Astrocyte (in vitro differentiated cells and primary cell): ENCODE results near the gene TNFRSF18. TPM values are rescaled to one million over a fixed set of nuclear protein-coding genes. Genes with fewer than 3 reads are reported as not detected.

Experiments used
- DNase-seq: peaks from one replicate; pipeline ENCODE4 v3.0.0-alpha.2; 2010; ENCODE audit warnings: low read depth
- FAIRE-seq: peaks from 2 replicates; lab custom pipeline; 2011; peaks lifted over from hg19 to GRCh38; lab: Jason Lieb, UNC
- H2AFZ ChIP-seq: 2 replicates; pipeline ENCODE4 v1.6.0; 2012; ENCODE audit warnings: low read depth, low read length, inconsistent platforms
- H3K27ac ChIP-seq: 2 replicates; pipeline ENCODE4 v1.5.1; 2011; ENCODE audit warnings: low read depth, low read length, inconsistent platforms
- H3K27me3 ChIP-seq: 2 replicates; pipeline ENCODE4 v1.6.0; 2011; ENCODE audit warnings: low read length, inconsistent platforms; ENCODE audit not compliant: insufficient read depth
- H3K36me3 ChIP-seq: 2 replicates; pipeline ENCODE4 v1.5.1; 2011; ENCODE audit warnings: low read length, inconsistent platforms; ENCODE audit not compliant: insufficient read depth
- H3K4me1 ChIP-seq: 2 replicates; pipeline ENCODE4 v1.5.1; 2011; ENCODE audit warnings: low read length, inconsistent platforms; ENCODE audit not compliant: insufficient read depth
- H3K4me2 ChIP-seq: 2 replicates; pipeline ENCODE4 v1.6.0; 2012; ENCODE audit warnings: low read length, inconsistent platforms
- H3K4me3 ChIP-seq: 2 replicates; pipeline ENCODE4 v1.5.1; 2011; ENCODE audit warnings: low read depth, mild to moderate bottlenecking, low read length, inconsistent platforms; ENCODE audit not compliant: insufficient read depth
- H3K79me2 ChIP-seq: 2 replicates; pipeline ENCODE4 v1.6.0; 2012; ENCODE audit warnings: mild to moderate bottlenecking, low read length, inconsistent platforms; ENCODE audit not compliant: insufficient read depth
- H3K9ac ChIP-seq: 2 replicates; pipeline ENCODE4 v1.6.0; 2012; ENCODE audit warnings: mild to moderate bottlenecking, low read length, inconsistent platforms
- H3K9me3 ChIP-seq: 2 replicates; pipeline ENCODE4 v1.5.1; 2012; ENCODE audit warnings: low read depth, mild to moderate bottlenecking, low read length, inconsistent platforms; ENCODE audit not compliant: insufficient read depth
- H4K20me1 ChIP-seq: 2 replicates; pipeline ENCODE4 v1.6.0; 2012; ENCODE audit warnings: low read length, inconsistent platforms; ENCODE audit not compliant: insufficient read depth
- H3K27ac Mint-ChIP-seq: one replicate; pipeline ENCODE4 v1.8.0; 2021; ENCODE audit warnings: mild to moderate bottlenecking, mixed read lengths; ENCODE audit not compliant: unreplicated experiment
- H3K27me3 Mint-ChIP-seq: one replicate; pipeline ENCODE4 v1.8.0; 2021; ENCODE audit warnings: low read depth, mixed read lengths; ENCODE audit not compliant: unreplicated experiment
- H3K36me3 Mint-ChIP-seq: one replicate; pipeline ENCODE4 v1.8.0; 2021; ENCODE audit warnings: low read depth, mixed read lengths; ENCODE audit not compliant: unreplicated experiment
- H3K4me1 Mint-ChIP-seq: one replicate; pipeline ENCODE4 v1.8.0; 2021; ENCODE audit warnings: low read depth, mixed read lengths; ENCODE audit not compliant: unreplicated experiment
- H3K4me3 Mint-ChIP-seq: one replicate; pipeline ENCODE4 v1.8.0; 2021; ENCODE audit warnings: mild to moderate bottlenecking, moderate library complexity, mixed read lengths; ENCODE audit not compliant: unreplicated experiment
- H3K9me3 Mint-ChIP-seq: one replicate; pipeline ENCODE4 v1.8.0; 2021; ENCODE audit warnings: mild to moderate bottlenecking, mixed read lengths; ENCODE audit not compliant: unreplicated experiment
- EZH2 ChIP-seq: IDR thresholded peaks from 2 replicates; pipeline ENCODE4 v1.6.1; 2012; ENCODE audit warnings: mild to moderate bottlenecking, low read length, inconsistent platforms; ENCODE audit not compliant: insufficient read depth
- total RNA-seq: library from RNA; stranded (reverse); gene quantifications from 2 replicates; pipeline ENCODE4 v1.2.1, GENCODE V29; 2021
- TF ChIP-seq, protein P1 (sequence below): IDR thresholded peaks from 2 replicates; pipeline ENCODE4 v1.5.1; 2011; ENCODE audit warnings: low read depth, mild to moderate bottlenecking, inconsistent platforms, low read length, moderate library complexity; ENCODE audit not compliant: insufficient read depth

The TNFRSF18 gene
- total RNA-seq, 1 donor from 2014 or later, result 0.66 TPM

DNA sequence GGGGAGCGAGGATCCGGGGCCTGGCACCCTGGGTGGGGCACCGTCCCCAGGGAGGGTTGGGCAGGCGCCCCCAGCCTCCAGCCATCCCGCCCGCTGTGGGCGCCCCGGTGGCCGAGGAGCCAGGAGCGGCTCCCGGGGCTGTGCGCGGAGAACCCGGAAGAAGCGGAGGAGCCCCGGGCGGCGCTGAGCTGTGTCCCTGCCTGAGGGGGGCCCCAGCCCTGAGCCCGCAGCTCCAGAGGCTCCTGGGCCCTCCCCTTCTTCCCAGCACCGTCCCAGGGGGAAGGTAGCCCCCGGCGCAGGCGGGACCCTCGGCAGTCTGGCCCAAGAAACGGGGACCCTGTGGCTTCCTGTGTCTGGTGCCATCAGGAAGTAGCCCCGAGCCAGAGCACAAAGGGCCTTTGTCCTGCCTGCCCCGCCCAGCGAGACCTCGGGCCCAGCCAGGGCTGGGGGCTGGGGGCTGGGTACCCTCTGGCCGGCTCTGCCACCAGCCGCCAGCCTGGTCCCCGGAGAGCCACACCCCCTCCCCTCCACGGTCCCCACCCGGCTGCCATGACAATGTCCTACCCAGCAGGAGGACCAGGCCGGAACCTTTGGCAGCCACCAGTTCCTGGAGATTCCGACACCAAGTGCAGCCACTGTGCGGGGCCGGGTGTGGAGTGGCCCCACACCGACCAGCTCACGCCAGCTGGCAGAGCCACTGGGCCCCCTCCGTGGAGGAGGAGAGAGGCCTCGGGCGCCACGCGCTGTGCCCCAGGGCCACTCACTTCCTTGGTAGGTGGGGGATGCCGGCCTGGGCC is 48.3 kb downstream of the TNFRSF18 start:
- no peak for TF ChIP-seq EZH2
- TF ChIP-seq, protein P1, sequence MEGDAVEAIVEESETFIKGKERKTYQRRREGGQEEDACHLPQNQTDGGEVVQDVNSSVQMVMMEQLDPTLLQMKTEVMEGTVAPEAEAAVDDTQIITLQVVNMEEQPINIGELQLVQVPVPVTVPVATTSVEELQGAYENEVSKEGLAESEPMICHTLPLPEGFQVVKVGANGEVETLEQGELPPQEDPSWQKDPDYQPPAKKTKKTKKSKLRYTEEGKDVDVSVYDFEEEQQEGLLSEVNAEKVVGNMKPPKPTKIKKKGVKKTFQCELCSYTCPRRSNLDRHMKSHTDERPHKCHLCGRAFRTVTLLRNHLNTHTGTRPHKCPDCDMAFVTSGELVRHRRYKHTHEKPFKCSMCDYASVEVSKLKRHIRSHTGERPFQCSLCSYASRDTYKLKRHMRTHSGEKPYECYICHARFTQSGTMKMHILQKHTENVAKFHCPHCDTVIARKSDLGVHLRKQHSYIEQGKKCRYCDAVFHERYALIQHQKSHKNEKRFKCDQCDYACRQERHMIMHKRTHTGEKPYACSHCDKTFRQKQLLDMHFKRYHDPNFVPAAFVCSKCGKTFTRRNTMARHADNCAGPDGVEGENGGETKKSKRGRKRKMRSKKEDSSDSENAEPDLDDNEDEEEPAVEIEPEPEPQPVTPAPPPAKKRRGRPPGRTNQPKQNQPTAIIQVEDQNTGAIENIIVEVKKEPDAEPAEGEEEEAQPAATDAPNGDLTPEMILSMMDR, result no peak
- Histone ChIP-seq H3K4me1 (peaks cover 14% of the 10 kb centered on the region), H3K4me3 (peak overlapping the region; percentile 51), H3K27me3 (no peaks in the 10 kb centered on the region), H3K9me3 (no peaks in the 10 kb centered on the region), H3K9ac (peak overlapping the region; percentile 81), H3K79me2 (no peaks in the 10 kb centered on the region), H2AFZ (peak overlapping the region; percentile 81), H3K27ac (peak overlapping the region; percentile 42), H4K20me1 (no peaks in the 10 kb centered on the region), H3K4me2 (peak overlapping the region; percentile 96), H3K36me3 (no peaks in the 10 kb centered on the region)
- Mint-ChIP-seq H3K27ac (no peak overlapping the region), H3K27me3 (peaks cover 12% of the 10 kb centered on the region), H3K4me1 (no peaks in the 10 kb centered on the region), H3K9me3 (peaks cover 10% of the 10 kb centered on the region), H3K36me3 (no peaks in the 10 kb centered on the region), H3K4me3 (no peak overlapping the region)
- DNase-seq (peak; percentile 5), FAIRE-seq (no peak)

DNA sequence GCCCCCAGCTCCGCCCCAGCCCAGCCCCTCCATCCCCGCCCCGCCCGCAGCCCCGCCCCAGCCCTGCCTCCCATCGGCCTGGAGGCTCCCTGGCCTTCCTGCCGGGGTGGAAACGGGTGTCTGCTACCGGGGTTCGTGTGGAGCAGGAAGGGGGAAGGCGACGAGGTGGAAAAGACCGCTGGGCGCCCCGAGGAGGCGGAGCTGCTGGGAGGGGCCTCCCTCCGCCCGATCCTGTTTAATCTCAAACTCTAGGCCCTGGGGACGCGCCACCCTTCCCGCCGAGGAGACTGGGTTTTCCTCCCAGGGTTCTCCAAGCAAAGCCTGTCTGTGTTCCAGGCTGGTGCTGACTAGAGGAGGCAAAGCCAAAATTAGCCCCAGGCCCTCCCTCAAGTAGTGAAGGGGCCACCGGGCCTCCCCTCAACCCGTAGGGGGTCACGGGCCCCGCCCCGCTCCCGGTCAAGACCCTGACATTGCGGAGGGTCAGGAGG is 48.9 kb downstream of the TNFRSF18 start:
- H2AFZ ChIP-seq, result peak overlapping the region; percentile 81
- H3K79me2 ChIP-seq, result no peaks in the 10 kb centered on the region
- H3K9me3 ChIP-seq, result no peaks in the 10 kb centered on the region
- no peaks in the 10 kb centered on the region for H3K4me1 Mint-ChIP-seq
- peaks cover 16% of the 10 kb centered on the region for H3K9me3 Mint-ChIP-seq
- H3K27me3 ChIP-seq, result no peaks in the 10 kb centered on the region
- no peak overlapping the region for H3K4me3 Mint-ChIP-seq
- H3K27ac Mint-ChIP-seq, result no peak overlapping the region
- no peaks in the 10 kb centered on the region for H4K20me1 ChIP-seq
- H3K27ac ChIP-seq, result peak overlapping the region; percentile 42
- H3K4me1 ChIP-seq, result peaks cover 14% of the 10 kb centered on the region
- no peaks in the 10 kb centered on the region for H3K36me3 ChIP-seq
- H3K9ac ChIP-seq, result peak overlapping the region; percentile 81
- H3K36me3 Mint-ChIP-seq, result peaks cover 1% of the 10 kb centered on the region
- peak; percentile 75 for DNase-seq
- H3K4me3 ChIP-seq, result peak overlapping the region; percentile 51
- FAIRE-seq, result no peak
- peak overlapping the region; percentile 96 for H3K4me2 ChIP-seq
- no peak for TF ChIP-seq EZH2
- TF ChIP-seq, protein P1, result no peak
- peaks cover 18% of the 10 kb centered on the region for H3K27me3 Mint-ChIP-seq

DNA sequence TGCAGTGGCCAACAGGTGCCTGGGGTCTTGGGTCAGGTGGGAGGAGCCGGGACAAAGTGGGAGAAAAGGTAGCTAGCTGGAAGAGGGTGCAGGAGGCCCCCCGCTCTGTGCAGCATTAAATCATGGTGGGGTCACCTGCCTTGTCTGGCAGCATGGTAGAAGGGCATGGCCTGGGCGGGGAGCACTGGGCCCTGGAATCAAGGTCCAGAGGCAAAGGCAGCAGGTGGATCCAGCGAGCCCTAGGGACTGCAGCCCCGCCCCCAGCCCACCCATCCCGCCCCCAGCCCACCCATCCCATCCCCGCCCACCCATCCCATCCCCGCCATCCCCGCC is 49.4 kb downstream of the TNFRSF18 start:
- Mint-ChIP-seq H3K27me3 (peaks cover 23% of the 10 kb centered on the region), H3K4me3 (no peak overlapping the region), H3K36me3 (peaks cover 6% of the 10 kb centered on the region), H3K4me1 (no peaks in the 10 kb centered on the region), H3K27ac (no peak overlapping the region), H3K9me3 (peaks cover 21% of the 10 kb centered on the region)
- Histone ChIP-seq H3K4me1 (peaks cover 14% of the 10 kb centered on the region), H3K4me3 (no peak overlapping the region), H3K9ac (no peak overlapping the region), H3K36me3 (no peaks in the 10 kb centered on the region), H4K20me1 (no peaks in the 10 kb centered on the region), H3K79me2 (no peaks in the 10 kb centered on the region), H3K9me3 (no peaks in the 10 kb centered on the region), H3K4me2 (no peak overlapping the region), H3K27me3 (no peaks in the 10 kb centered on the region), H2AFZ (no peak overlapping the region), H3K27ac (no peak overlapping the region)
- no peak for TF ChIP-seq EZH2
- TF ChIP-seq, protein P1, result no peak
- FAIRE-seq (no peak), DNase-seq (no peak)
